GM21737 (cell line): ENCODE measurements around the gene IGFBP7.

Experiments
- ATAC-seq: cut with Tn5 transposase; IDR thresholded peaks from one replicate; pipeline ENCODE4 v1.9.1; 2021; ENCODE audit warnings: mild to moderate bottlenecking, moderate library complexity; ENCODE audit not compliant: unreplicated experiment

IGFBP7 gene

GRCh38 chr4:57109847-57110639, at the start of gene IGFBP7:
TSS of gene IGFBP7 (minus strand) at chr4:57110385. CDS start at chr4:57110351, 34 bp downstream.
- ATAC-seq = no peak

- no peak for ATAC-seq
These were observed 49.7 kb upstream of the IGFBP7 start for GRCh38 chr4:57159866-57160265.

- ATAC-seq = no peak
These were observed 48.6 kb upstream of the IGFBP7 start for GRCh38 chr4:57158762-57159161.

GRCh38 chr4:57158221-57158620, 48.0 kb upstream of the IGFBP7 start:
- no peak for ATAC-seq

GRCh38 chr4:57157596-57158137, 47.5 kb upstream of the IGFBP7 start:
- no peak for ATAC-seq

GRCh38 chr4:57156242-57156990, 46.2 kb upstream of the IGFBP7 start:
- ATAC-seq = no peak

- no peak for ATAC-seq
These were observed 44.7 kb upstream of the IGFBP7 start for GRCh38 chr4:57154926-57155325.

GRCh38 chr4:57154191-57154590, 44.0 kb upstream of the IGFBP7 start:
- ATAC-seq = no peak

GRCh38 chr4:57153207-57153606, 43.0 kb upstream of the IGFBP7 start:
- no peak for ATAC-seq

GRCh38 chr4:57151481-57151880, 41.3 kb upstream of the IGFBP7 start:
- no peak for ATAC-seq

GRCh38 chr4:57149833-57150232, 39.6 kb upstream of the IGFBP7 start:
- no peak for ATAC-seq

GRCh38 chr4:57148831-57149505, 38.8 kb upstream of the IGFBP7 start:
- ATAC-seq = no peak

GRCh38 chr4:57148177-57148576, 38.0 kb upstream of the IGFBP7 start:
- ATAC-seq = no peak

- ATAC-seq = no peak
These were observed 37.3 kb upstream of the IGFBP7 start for GRCh38 chr4:57147335-57148060.

GRCh38 chr4:57146444-57146843, 36.3 kb upstream of the IGFBP7 start:
- no peak for ATAC-seq

GRCh38 chr4:57144466-57144865, 34.3 kb upstream of the IGFBP7 start:
- ATAC-seq = no peak

GRCh38 chr4:57139783-57140182, 29.6 kb upstream of the IGFBP7 start:
- ATAC-seq = no peak

GRCh38 chr4:57137261-57137660, 27.1 kb upstream of the IGFBP7 start:
- no peak for ATAC-seq

GRCh38 chr4:57136281-57136680, 26.1 kb upstream of the IGFBP7 start:
- ATAC-seq = no peak

- ATAC-seq = no peak
These were observed 22.6 kb upstream of the IGFBP7 start for GRCh38 chr4:57132743-57133137.
